HEK293 (cell line): ENCODE data around the gene TMEM184A.

ENCODE experiments used
- CTCF ChIA-PET: fragments of 350-600 bp; formaldehyde crosslinking; extraction: SDS; loops from one replicate; lab custom pipeline; 2021; ENCODE audit warnings: antibody characterized with exemption; lab: Yijun Ruan, JAX
- POLR2A ChIA-PET: fragments of 300-600 bp; formaldehyde crosslinking; extraction: SDS; loops from one replicate; lab custom pipeline; 2020; ENCODE audit warnings: antibody characterized with exemption, inconsistent platforms; lab: Yijun Ruan, JAX
- H3K27ac ChIP-seq: fragments of 200-500 bp; sonication (Bioruptor generic); 2 replicates; pipeline ENCODE4 v1.5.1; 2014; ENCODE audit warnings: low read depth, low read length, control low read depth, inconsistent platforms; ENCODE audit errors: extremely low read depth
- H3K36me3 ChIP-seq, 2 experiments: fragments of 200-500 bp in 1 of 2; sonication (Bioruptor generic) in 1 of 2; 1 replicate in 1 of 2; 2 replicates in 1 of 2; pipeline ENCODE4 v1.5.1; 2014 to 2017; ENCODE audit warnings: inconsistent platforms in 2 of 2, low read length in 2 of 2; ENCODE audit not compliant: control insufficient read depth in 2 of 2, insufficient read depth in 1 of 2
- H3K4me1 ChIP-seq: fragments of 200-500 bp; sonication (Bioruptor generic); 2 replicates; pipeline ENCODE4 v1.5.1; 2014; ENCODE audit warnings: mild to moderate bottlenecking, low read length, inconsistent platforms; ENCODE audit not compliant: control insufficient read depth, insufficient read depth
- H3K4me3 ChIP-seq: 2 replicates; pipeline ENCODE4 v1.5.1; 2011; ENCODE audit warnings: low read depth, mild to moderate bottlenecking, control low read depth, low read length, moderate library complexity
- H3K9me3 ChIP-seq: fragments of 200-500 bp; sonication (Bioruptor generic); 2 replicates; pipeline ENCODE4 v1.5.1; 2014; ENCODE audit warnings: low read depth, low read length, inconsistent platforms; ENCODE audit not compliant: control insufficient read depth, insufficient read depth
- EGR2 ChIP-seq: fragments of 450-650 bp; formaldehyde crosslinking; IDR thresholded peaks from 2 replicates; pipeline ENCODE4 v1.5.1; 2016; ENCODE audit warnings: low read depth, missing biosample characterization, missing genetic modification characterization
- GLIS1 ChIP-seq: fragments of 450-650 bp; formaldehyde crosslinking; IDR thresholded peaks from 2 replicates; pipeline ENCODE4 v1.5.1; 2016; ENCODE audit warnings: missing biosample characterization, missing genetic modification characterization
- GLIS2 ChIP-seq: fragments of 450-650 bp; formaldehyde crosslinking; IDR thresholded peaks from 2 replicates; pipeline ENCODE4 v1.5.1; 2016; ENCODE audit warnings: missing biosample characterization, missing genetic modification characterization
- HOXA7 ChIP-seq: sonication (generic); formaldehyde crosslinking; IDR thresholded peaks from 2 replicates; pipeline ENCODE4 v1.8.1; 2022; ENCODE audit warnings: missing genetic modification reagents, borderline replicate concordance
- REPIN1 ChIP-seq: fragments of 450-650 bp; formaldehyde crosslinking; IDR thresholded peaks from 2 replicates; pipeline ENCODE4 v1.5.1; 2017; ENCODE audit warnings: missing biosample characterization, missing genetic modification characterization, low read depth
- SCRT2 ChIP-seq: fragments of 450-650 bp; formaldehyde crosslinking; IDR thresholded peaks from 2 replicates; pipeline ENCODE4 v1.5.1; 2016; ENCODE audit warnings: missing biosample characterization, missing genetic modification characterization
- ZBTB17 ChIP-seq: fragments of 450-650 bp; formaldehyde crosslinking; IDR thresholded peaks from 2 replicates; pipeline ENCODE4 v1.5.1; 2016; ENCODE audit warnings: missing biosample characterization, missing genetic modification characterization
- ZFHX2 ChIP-seq: fragments of 450-650 bp; formaldehyde crosslinking; conservative IDR thresholded peaks from 2 replicates; pipeline ENCODE4 v1.5.1; 2016; ENCODE audit warnings: missing biosample characterization, missing genetic modification characterization
- ZNF10 ChIP-seq: fragments of 450-650 bp; formaldehyde crosslinking; IDR thresholded peaks from 2 replicates; pipeline ENCODE4 v1.5.1; 2017; ENCODE audit warnings: missing biosample characterization, missing genetic modification characterization
- ZNF140 ChIP-seq: fragments of 450-650 bp; formaldehyde crosslinking; IDR thresholded peaks from 2 replicates; pipeline ENCODE4 v1.5.1; 2016; ENCODE audit warnings: missing biosample characterization, missing genetic modification characterization
- ZNF311 ChIP-seq: fragments of 450-650 bp; formaldehyde crosslinking; IDR thresholded peaks from 2 replicates; pipeline ENCODE4 v1.5.1; 2017; ENCODE audit warnings: missing biosample characterization, missing genetic modification characterization, borderline replicate concordance
- ZNF366 ChIP-seq: fragments of 450-650 bp; formaldehyde crosslinking; conservative IDR thresholded peaks from 2 replicates; pipeline ENCODE4 v1.5.1; 2016; ENCODE audit warnings: missing biosample characterization, missing genetic modification characterization
- ZNF521 ChIP-seq: fragments of 450-650 bp; formaldehyde crosslinking; IDR thresholded peaks from 2 replicates; pipeline ENCODE4 v1.5.1; 2017; ENCODE audit warnings: missing biosample characterization, mild to moderate bottlenecking, missing genetic modification characterization
- ZNF623 ChIP-seq: fragments of 450-650 bp; formaldehyde crosslinking; IDR thresholded peaks from 2 replicates; pipeline ENCODE4 v1.5.1; 2016; ENCODE audit warnings: missing biosample characterization, missing genetic modification characterization
- ZNF654 ChIP-seq: fragments of 450-650 bp; formaldehyde crosslinking; IDR thresholded peaks from 2 replicates; pipeline ENCODE4 v1.5.1; 2016; ENCODE audit warnings: low read depth, missing biosample characterization, missing genetic modification characterization
- ZNF670 ChIP-seq: fragments of 450-650 bp; formaldehyde crosslinking; IDR thresholded peaks from 2 replicates; pipeline ENCODE4 v1.5.1; 2016; ENCODE audit warnings: missing biosample characterization, missing genetic modification characterization, low read depth
- ZNF677 ChIP-seq: fragments of 450-650 bp; IDR thresholded peaks from 2 replicates; pipeline ENCODE4 v1.5.0; 2018; ENCODE audit warnings: missing biosample characterization, mild to moderate bottlenecking, missing genetic modification characterization, moderate library complexity
- ZSCAN23 ChIP-seq: fragments of 450-650 bp; formaldehyde crosslinking; IDR thresholded peaks from 2 replicates; pipeline ENCODE4 v1.5.1; 2016; ENCODE audit warnings: missing biosample characterization, missing genetic modification characterization
- TF ChIP-seq, protein P1 (sequence below): fragments of 450-650 bp; formaldehyde crosslinking; IDR thresholded peaks from 2 replicates; pipeline ENCODE4 v1.5.1; 2016; ENCODE audit warnings: missing biosample characterization, missing genetic modification characterization
- TF ChIP-seq, protein P2 (sequence below): fragments of 450-650 bp; formaldehyde crosslinking; IDR thresholded peaks from 2 replicates; pipeline ENCODE4 v1.5.1; 2016; ENCODE audit warnings: missing biosample characterization, missing genetic modification characterization
- TF ChIP-seq, protein P3 (sequence below): fragments of 450-650 bp; formaldehyde crosslinking; IDR thresholded peaks from 2 replicates; pipeline ENCODE4 v1.5.1; 2016; ENCODE audit warnings: missing biosample characterization, missing genetic modification characterization
- TF ChIP-seq, protein P4 (sequence below): fragments of 450-650 bp; formaldehyde crosslinking; IDR thresholded peaks from 2 replicates; pipeline ENCODE4 v1.5.1; 2016; ENCODE audit warnings: missing biosample characterization, missing genetic modification characterization
- TF ChIP-seq, protein P5 (sequence below): fragments of 450-650 bp; formaldehyde crosslinking; IDR thresholded peaks from 2 replicates; pipeline ENCODE4 v1.5.1; 2016; ENCODE audit warnings: missing biosample characterization, missing genetic modification characterization
- TF ChIP-seq, protein P6 (sequence below): fragments of 450-650 bp; formaldehyde crosslinking; optimal IDR thresholded peaks from 2 replicates; pipeline ENCODE3; 2016; ENCODE audit warnings: missing biosample characterization, mild to moderate bottlenecking, missing genetic modification characterization

Gene TMEM184A

DNA sequence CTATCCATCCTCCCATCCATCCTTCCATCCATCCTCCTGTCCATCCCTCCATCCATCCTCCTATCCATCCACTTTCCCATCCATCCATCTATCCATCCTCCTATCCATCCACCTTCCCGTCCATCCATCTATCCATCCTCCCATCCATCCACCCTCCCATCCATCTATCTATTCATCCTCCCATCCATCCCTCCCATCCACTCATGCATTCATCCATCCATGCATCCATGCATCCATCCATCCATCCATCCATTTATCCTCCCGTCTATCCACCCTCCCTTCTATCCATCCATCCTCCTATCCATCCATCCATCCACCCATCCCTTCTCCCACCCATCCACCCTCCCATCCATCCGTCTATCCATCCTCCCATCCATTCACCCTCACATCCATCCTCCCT lies 39.0 kb upstream of the TMEM184A start (continued):
- TF ChIP-seq ZNF521 (no peak), ZSCAN23 (tag by site-specific recombination) (no peak), SCRT2 (no peak), ZBTB17 (tag by site-specific recombination) (peak; percentile 98), ZNF311 (no peak), ZFHX2 (tag by site-specific recombination) (0 out of 2 replicates have a peak, but pooled peaks have one; percentile 5)
- TF ChIP-seq, protein P1, sequence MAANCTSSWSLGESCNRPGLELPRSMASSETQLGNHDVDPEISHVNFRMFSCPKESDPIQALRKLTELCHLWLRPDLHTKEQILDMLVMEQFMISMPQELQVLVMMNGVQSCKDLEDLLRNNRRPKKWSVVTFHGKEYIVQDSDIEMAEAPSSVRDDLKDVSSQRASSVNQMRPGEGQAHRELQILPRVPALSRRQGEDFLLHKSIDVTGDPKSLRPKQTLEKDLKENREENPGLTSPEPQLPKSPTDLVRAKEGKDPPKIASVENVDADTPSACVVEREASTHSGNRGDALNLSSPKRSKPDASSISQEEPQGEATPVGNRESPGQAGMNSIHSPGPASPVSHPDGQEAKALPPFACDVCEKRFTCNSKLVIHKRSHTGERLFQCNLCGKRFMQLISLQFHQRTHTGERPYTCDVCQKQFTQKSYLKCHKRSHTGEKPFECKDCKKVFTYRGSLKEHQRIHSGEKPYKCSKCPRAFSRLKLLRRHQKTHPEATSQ: no peak
- TF ChIP-seq, protein P2, sequence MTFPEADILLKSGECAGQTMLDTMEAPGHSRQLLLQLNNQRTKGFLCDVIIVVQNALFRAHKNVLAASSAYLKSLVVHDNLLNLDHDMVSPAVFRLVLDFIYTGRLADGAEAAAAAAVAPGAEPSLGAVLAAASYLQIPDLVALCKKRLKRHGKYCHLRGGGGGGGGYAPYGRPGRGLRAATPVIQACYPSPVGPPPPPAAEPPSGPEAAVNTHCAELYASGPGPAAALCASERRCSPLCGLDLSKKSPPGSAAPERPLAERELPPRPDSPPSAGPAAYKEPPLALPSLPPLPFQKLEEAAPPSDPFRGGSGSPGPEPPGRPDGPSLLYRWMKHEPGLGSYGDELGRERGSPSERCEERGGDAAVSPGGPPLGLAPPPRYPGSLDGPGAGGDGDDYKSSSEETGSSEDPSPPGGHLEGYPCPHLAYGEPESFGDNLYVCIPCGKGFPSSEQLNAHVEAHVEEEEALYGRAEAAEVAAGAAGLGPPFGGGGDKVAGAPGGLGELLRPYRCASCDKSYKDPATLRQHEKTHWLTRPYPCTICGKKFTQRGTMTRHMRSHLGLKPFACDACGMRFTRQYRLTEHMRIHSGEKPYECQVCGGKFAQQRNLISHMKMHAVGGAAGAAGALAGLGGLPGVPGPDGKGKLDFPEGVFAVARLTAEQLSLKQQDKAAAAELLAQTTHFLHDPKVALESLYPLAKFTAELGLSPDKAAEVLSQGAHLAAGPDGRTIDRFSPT (tag by site-specific recombination): no peak
- TF ChIP-seq, protein P3, sequence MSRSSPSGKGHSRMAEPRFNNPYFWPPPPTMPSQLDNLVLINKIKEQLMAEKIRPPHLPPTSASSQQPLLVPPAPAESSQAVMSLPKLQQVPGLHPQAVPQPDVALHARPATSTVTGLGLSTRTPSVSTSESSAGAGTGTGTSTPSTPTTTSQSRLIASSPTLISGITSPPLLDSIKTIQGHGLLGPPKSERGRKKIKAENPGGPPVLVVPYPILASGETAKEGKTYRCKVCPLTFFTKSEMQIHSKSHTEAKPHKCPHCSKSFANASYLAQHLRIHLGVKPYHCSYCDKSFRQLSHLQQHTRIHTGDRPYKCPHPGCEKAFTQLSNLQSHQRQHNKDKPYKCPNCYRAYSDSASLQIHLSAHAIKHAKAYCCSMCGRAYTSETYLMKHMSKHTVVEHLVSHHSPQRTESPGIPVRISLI (tag by site-specific recombination): no peak
- TF ChIP-seq, all 188 proteins: peak for 4

DNA sequence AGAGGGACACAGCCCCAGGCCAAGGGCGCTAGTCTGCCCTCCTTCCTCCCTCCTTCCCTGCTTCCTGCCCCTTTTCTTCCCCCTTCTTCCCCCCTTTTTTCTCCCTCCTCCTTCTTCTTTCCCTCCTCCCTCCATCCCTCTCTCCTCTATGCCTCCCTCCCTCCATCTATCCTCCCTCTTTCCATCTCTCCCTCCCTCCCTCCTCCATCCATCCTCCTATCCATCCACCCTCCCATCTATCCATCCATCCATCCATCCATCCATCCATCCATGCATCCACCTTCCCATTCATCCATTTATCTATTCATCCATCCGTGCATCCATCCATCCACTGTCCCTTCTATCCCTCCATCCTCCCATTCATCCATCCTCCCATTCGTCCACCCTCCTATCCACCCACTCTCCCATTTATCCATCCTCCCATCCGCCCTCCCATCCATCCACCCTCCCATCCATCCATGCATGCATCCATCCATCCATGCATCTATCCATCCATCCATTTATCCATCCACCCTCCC lies 38.0 kb upstream of the TMEM184A start:
- no peaks in the 10 kb centered on the region for H3K4me1 ChIP-seq
- ChIA-PET POLR2A (no interaction called here), CTCF (interaction anchor here (0.6 kb wide), 1 partner anchor 1094 kb away, joined by 5 read pairs; the partner anchor contains the start of gene AMZ1)
- H3K27ac ChIP-seq: no peak overlapping the region
- H3K36me3 ChIP-seq: no peaks in the 10 kb centered on the region
- no peak overlapping the region for H3K4me3 ChIP-seq
- H3K9me3 ChIP-seq: no peaks in the 10 kb centered on the region
- TF ChIP-seq HOXA7 (CRISPR knock-in tag) (no peak), ZNF366 (tag by site-specific recombination) (peak; percentile 91), ZNF10 (tag by site-specific recombination) (no peak), EGR2 (tag by site-specific recombination) (peak; percentile 20; the same call in 1 of the 2 replicates), ZBTB17 (tag by site-specific recombination) (peak; percentile 91), ZNF654 (tag by site-specific recombination) (no peak)

DNA sequence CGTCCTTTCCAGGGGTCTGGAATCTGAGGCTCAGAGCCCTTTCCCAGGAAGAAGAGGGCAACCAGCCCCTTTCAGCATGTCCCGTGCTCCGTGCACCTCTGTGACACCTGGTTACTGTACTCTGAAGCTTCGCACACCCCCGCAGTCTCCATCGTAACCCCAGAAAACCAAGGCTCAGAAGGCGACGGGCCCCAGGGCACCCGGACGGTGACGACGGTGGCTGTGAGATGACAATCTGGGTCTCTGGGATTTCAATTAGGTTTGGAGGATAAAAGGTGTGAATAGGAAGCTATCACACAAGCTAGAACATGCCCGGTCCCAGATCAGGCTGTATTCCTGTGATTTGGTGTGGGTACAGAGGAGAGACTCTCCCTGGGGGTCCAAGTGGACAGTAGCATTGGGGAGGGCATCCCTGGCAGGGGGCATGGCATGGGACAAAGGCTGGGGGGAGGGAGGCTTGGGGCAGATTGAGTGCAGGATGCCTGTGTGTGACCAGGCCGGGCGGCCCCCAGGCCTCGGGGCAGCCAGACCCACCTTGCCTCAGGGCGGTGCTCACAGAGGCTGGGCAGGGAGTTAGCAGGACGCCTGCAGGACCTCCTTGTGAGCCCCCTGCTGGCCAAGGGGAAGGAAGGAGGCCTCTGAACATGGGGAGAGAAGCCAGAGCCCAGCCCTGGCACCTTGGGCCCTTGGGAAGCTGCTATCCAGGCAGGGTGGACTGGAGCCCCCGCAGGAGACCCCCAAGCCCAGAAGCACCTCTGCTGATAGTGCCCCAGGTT lies 37.3 kb upstream of the TMEM184A start:
- Histone ChIP-seq H3K4me3 (no peak overlapping the region), H3K36me3 (no peaks in the 10 kb centered on the region), H3K9me3 (no peaks in the 10 kb centered on the region), H3K4me1 (no peaks in the 10 kb centered on the region), H3K27ac (no peak overlapping the region)
- CTCF ChIA-PET: interaction anchor here (0.6 to 1.9 kb wide), 3 partner anchors 14 to 1095 kb away, joined by 3 to 6 read pairs (median 5); partner anchors contain the start of gene AMZ1
- POLR2A ChIA-PET: no interaction called here
- no peak for TF ChIP-seq ZNF670 (tag by site-specific recombination)
- TF ChIP-seq ZNF677 (tag by site-specific recombination): no peak
- peak; percentile 61 for TF ChIP-seq GLIS1 (tag by site-specific recombination)
- TF ChIP-seq GLIS2 (tag by site-specific recombination): peak; percentile 62
- TF ChIP-seq ZNF140 (tag by site-specific recombination): no peak
- TF ChIP-seq REPIN1 (tag by site-specific recombination): no peak
- TF ChIP-seq ZNF623 (tag by site-specific recombination): no peak
- TF ChIP-seq, protein P4, sequence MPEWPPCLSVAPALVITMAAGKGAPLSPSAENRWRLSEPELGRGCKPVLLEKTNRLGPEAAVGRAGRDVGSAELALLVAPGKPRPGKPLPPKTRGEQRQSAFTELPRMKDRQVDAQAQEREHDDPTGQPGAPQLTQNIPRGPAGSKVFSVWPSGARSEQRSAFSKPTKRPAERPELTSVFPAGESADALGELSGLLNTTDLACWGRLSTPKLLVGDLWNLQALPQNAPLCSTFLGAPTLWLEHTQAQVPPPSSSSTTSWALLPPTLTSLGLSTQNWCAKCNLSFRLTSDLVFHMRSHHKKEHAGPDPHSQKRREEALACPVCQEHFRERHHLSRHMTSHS: no peak
- TF ChIP-seq, protein P5, sequence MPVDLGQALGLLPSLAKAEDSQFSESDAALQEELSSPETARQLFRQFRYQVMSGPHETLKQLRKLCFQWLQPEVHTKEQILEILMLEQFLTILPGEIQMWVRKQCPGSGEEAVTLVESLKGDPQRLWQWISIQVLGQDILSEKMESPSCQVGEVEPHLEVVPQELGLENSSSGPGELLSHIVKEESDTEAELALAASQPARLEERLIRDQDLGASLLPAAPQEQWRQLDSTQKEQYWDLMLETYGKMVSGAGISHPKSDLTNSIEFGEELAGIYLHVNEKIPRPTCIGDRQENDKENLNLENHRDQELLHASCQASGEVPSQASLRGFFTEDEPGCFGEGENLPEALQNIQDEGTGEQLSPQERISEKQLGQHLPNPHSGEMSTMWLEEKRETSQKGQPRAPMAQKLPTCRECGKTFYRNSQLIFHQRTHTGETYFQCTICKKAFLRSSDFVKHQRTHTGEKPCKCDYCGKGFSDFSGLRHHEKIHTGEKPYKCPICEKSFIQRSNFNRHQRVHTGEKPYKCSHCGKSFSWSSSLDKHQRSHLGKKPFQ (tag by site-specific recombination): no peak
- TF ChIP-seq ZNF366 (tag by site-specific recombination): no peak
- TF ChIP-seq, protein P6, sequence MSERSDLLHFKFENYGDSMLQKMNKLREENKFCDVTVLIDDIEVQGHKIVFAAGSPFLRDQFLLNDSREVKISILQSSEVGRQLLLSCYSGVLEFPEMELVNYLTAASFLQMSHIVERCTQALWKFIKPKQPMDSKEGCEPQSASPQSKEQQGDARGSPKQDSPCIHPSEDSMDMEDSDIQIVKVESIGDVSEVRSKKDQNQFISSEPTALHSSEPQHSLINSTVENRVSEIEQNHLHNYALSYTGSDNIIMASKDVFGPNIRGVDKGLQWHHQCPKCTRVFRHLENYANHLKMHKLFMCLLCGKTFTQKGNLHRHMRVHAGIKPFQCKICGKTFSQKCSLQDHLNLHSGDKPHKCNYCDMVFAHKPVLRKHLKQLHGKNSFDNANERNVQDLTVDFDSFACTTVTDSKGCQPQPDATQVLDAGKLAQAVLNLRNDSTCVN (tag by site-specific recombination): no peak
